Tibial artery (tissue), 4 donors: Measurements from ENCODE around the gene POLR2H.

Source experiments
- DNase-seq, 2 donors: peaks; one replicate each; pipeline ENCODE4 v3.0.0-alpha.2; 2019
- H3K27ac ChIP-seq, 2 donors: fragments of 200-600 bp; sonication (generic) in 1 of 2; 1 replicate in 1 of 2; 2 replicates in 1 of 2; pipeline ENCODE4 v1.5.1; 2018 to 2019; ENCODE audit warnings: mild to moderate bottlenecking in 1 of 2
- H3K27me3 ChIP-seq, 2 donors: fragments of 200-600 bp; sonication (generic) in 1 of 2; one replicate each; pipeline versions ENCODE4 v1.5.1 to v1.6.0; 2016 to 2019
- H3K36me3 ChIP-seq, 3 donors: fragments of 200-600 bp; sonication (generic) in 2 of 3; one replicate each; pipeline ENCODE4 v1.5.1; 2016 to 2019; ENCODE audit warnings: mild to moderate bottlenecking in 2 of 3
- H3K4me1 ChIP-seq, 4 donors: fragments of 200-600 bp; sonication (generic) in 2 of 4; 1 replicate in 3 of 4; 2 replicates in 1 of 4; pipeline ENCODE4 v1.5.1; 2016 to 2019
- H3K4me3 ChIP-seq, 2 donors: fragments of 200-600 bp; sonication (generic) in 1 of 2; 1 replicate in 1 of 2; 2 replicates in 1 of 2; pipeline ENCODE4 v1.5.1; 2018 to 2019; ENCODE audit warnings: mild to moderate bottlenecking in 2 of 2
- H3K9me3 ChIP-seq, 3 donors: fragments of 200-600 bp; sonication (generic) in 1 of 3; one replicate each; pipeline ENCODE4 v1.5.1; 2016 to 2019
- CTCF ChIP-seq, 2 experiments: fragments of 200-600 bp in 1 of 2; fragments of 450-650 bp in 1 of 2; IDR thresholded peaks; one replicate each; pipeline ENCODE4 v1.5.1; 2017 to 2019; ENCODE audit warnings: antibody characterized with exemption in 2 of 2, mild to moderate bottlenecking in 1 of 2, moderate library complexity in 1 of 2
- intact Hi-C: fragments of 100-400 bp; cut with DNase I; formaldehyde crosslinking; loops from one replicate; pipeline ENCODE4 v1.15.0; 2023; ENCODE audit warnings: low total_unique reads

POLR2H gene

GRCh38 chr3:184361532-184361931, at the start of gene POLR2H, which contains the start of gene CLCN2:
POLR2H (plus strand) TSS chr3:184361710; CDS start chr3:184363493, 1,783 bp downstream.
CLCN2 (minus strand) TSS chr3:184361605; CDS start chr3:184361479, 126 bp downstream.
- DNase-seq, result peak; percentile 37 to 77
- Histone ChIP-seq H3K4me1 (peaks cover 0 to 35% (median 18%) of the 10 kb centered on the region in 4 donors), H3K27ac (peak within 1 kb of the TSS; percentile 97 to 98), H3K9me3 (no peaks in the 10 kb centered on the region), H3K36me3 (peaks cover 0 to 33% (median 5%) of the 10 kb centered on the region in 3 donors), H3K4me3 (peak within 1 kb of the TSS; percentile 69 to 96), H3K27me3 (no peaks in the 10 kb centered on the region)
- intact Hi-C loops, result no loop called here
- no peak for TF ChIP-seq CTCF (IDR thresholded peaks at IDR 0.05)

GRCh38 chr3:184314363-184314699, 47.2 kb upstream of the POLR2H start, which contains the start of gene EIF4G1:
EIF4G1 (plus strand) TSS chr3:184314606; CDS start chr3:184315797, 1,191 bp downstream.
- H3K27ac ChIP-seq, result peak within 1 kb of the TSS; percentile 94 to 97
- intact Hi-C loops, result no loop called here
- H3K4me3 ChIP-seq, result peak within 1 kb of the TSS; percentile 76 to 77
- no peak for TF ChIP-seq CTCF (IDR thresholded peaks at IDR 0.05)
- peak; percentile 94 to 97 for DNase-seq
- no peaks in the 10 kb centered on the region for H3K27me3 ChIP-seq
- H3K9me3 ChIP-seq, result no peaks in the 10 kb centered on the region
- peaks cover 0 to 23% (median 8%) of the 10 kb centered on the region in 3 donors for H3K36me3 ChIP-seq
- H3K4me1 ChIP-seq, result peaks cover 0 to 44% (median 37%) of the 10 kb centered on the region in 4 donors

DNA sequence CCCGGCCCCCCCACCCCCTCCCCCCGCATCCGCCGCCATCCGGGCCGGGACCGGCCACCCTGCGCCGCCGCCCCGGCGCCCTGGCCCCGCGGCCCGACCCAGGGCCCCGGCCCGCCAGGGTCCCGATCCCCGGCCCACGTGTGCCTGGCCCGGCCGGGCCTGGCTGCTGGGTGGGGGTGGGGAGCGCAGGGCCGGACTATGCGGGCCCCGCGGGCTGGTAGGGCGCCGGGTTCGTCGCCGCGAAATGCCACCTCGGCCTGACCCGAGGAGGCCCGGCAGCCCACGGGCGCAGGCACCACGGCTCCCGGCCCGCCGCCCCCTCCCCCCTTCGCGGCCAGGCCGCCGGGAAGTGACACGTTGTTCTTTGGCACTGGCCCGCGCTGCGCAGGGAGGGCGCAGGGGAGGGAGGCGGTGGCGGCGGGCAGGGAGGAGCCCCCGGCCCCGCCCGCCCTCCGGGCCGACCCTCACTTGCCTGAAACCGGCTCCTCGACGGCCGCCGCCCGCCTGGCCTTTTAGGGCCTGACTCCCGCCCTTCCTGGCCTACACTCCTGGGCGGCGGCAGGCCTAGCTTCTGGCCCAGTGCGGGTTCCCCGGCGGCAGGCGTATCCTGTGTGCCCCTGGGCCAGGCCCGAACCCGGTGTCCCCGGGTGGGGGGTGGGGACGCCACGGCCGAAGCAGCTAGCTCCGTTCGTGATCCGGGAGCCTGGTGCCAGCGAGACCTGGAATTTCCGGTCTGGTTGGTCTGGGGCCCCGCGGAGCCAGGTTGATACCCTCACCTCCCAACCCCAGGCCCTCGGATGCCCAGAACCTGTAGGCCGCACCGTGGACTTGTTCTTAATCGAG, 46.6 kb upstream of the POLR2H start:
- peak overlapping the region; percentile 94 to 97 for H3K27ac ChIP-seq
- no peaks in the 10 kb centered on the region for H3K9me3 ChIP-seq
- peaks cover 0 to 21% (median 8%) of the 10 kb centered on the region in 3 donors for H3K36me3 ChIP-seq
- no peaks in the 10 kb centered on the region for H3K27me3 ChIP-seq
- peaks cover 1 to 50% (median 43%) of the 10 kb centered on the region in 4 donors for H3K4me1 ChIP-seq
- DNase-seq, result peak; percentile 88 to 94
- no peak for TF ChIP-seq CTCF (IDR thresholded peaks at IDR 0.05)
- intact Hi-C loops, result loop anchor here (1.0 kb wide), 1 partner anchor 21 kb away; no protein-coding TSS in a partner anchor
- peak overlapping the region; percentile 76 to 77 for H3K4me3 ChIP-seq

DNA sequence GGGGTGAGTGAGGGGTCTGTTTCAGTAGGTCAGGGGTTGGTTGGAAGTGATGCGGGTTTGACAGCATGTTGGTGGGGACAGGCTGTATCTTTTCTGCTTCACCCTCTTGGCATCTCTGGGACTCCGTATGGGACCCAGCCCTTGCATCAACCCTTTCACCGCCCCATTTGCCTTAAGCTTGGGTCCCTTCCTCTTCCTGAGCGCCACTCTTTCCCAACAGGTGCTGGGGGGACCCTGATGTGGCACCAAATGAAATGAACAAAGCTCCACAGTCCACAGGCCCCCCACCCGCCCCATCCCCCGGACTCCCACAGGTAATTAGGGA, 46.0 kb upstream of the POLR2H start:
- no peaks in the 10 kb centered on the region for H3K27me3 ChIP-seq
- peaks cover 7 to 55% (median 48%) of the 10 kb centered on the region in 4 donors for H3K4me1 ChIP-seq
- no peaks in the 10 kb centered on the region for H3K9me3 ChIP-seq
- peak overlapping the region; percentile 76 to 77 for H3K4me3 ChIP-seq
- intact Hi-C loops, result loop anchor here (1.0 kb wide), 1 partner anchor 21 kb away; no protein-coding TSS in a partner anchor
- peak overlapping the region; percentile 94 to 97 for H3K27ac ChIP-seq
- peaks cover 2 to 25% (median 10%) of the 10 kb centered on the region in 3 donors for H3K36me3 ChIP-seq
- no peak for TF ChIP-seq CTCF (IDR thresholded peaks at IDR 0.05)
- DNase-seq, result no peak

GRCh38 chr3:184315871-184316661, 45.4 kb upstream of the POLR2H start:
- TF ChIP-seq CTCF (IDR thresholded peaks at IDR 0.05), result no peak
- DNase-seq, result no peak

More at GRCh38 chr3:184315871-184316661, 45.4 kb upstream of the POLR2H start:
- peak overlapping the region; percentile 94 to 97 for H3K27ac ChIP-seq
- H3K9me3 ChIP-seq, result no peaks in the 10 kb centered on the region
- H3K27me3 ChIP-seq, result no peaks in the 10 kb centered on the region
- H3K36me3 ChIP-seq, result peaks cover 8 to 31% (median 16%) of the 10 kb centered on the region in 3 donors
- H3K4me3 ChIP-seq, result peak overlapping the region; percentile 76 to 77
- peaks cover 9 to 60% (median 52%) of the 10 kb centered on the region in 4 donors for H3K4me1 ChIP-seq
- intact Hi-C loops, result loop anchor here (1.0 kb wide), 1 partner anchor 20 kb away; no protein-coding TSS in a partner anchor
